T-helper 22 cell (primary cell): ENCODE data around the gene PDE6B.
"Not testable (repeated sequence)": the region's sequence is repeated elsewhere in the genome, so short reads cannot be mapped to it uniquely, and the experiment has no call there.

Experiments
- DNase-seq: peaks from one replicate; pipeline ENCODE4 v3.0.0-alpha.2; 2020; ENCODE audit warnings: low read depth

Gene PDE6B

GRCh38 chr4:669806-670559, 44.6 kb downstream of the PDE6B start:
- DNase-seq, result not testable (repeated sequence)

- DNase-seq, result no peak
These were observed 46.4 kb downstream of the PDE6B start for GRCh38 chr4:671769-672168.

- no peak for DNase-seq
These were observed 48.1 kb downstream of the PDE6B start for GRCh38 chr4:673349-674091.

- peak; percentile 96 for DNase-seq
These were observed 49.0 kb downstream of the PDE6B start, which contains the start of the genes ATP5ME and MYL5 for GRCh38 chr4:674172-675035. TSS of gene ATP5ME (minus strand) at chr4:674276. CDS start at chr4:674247, 29 bp downstream. TSS of gene MYL5 (plus strand) at chr4:674542. CDS start at chr4:678027, 3,485 bp downstream.

GRCh38 chr4:675036-675882, 49.9 kb downstream of the PDE6B start:
- no peak for DNase-seq

GRCh38 chr4:675980-676870, 50.9 kb downstream of the PDE6B start:
- DNase-seq, result no peak

- no peak for DNase-seq
These were observed 51.5 kb downstream of the PDE6B start for GRCh38 chr4:676871-677235.

GRCh38 chr4:677431-678293, 52.3 kb downstream of the PDE6B start:
- no peak for DNase-seq

GRCh38 chr4:678331-679103, 53.1 kb downstream of the PDE6B start:
- no peak for DNase-seq

- DNase-seq, result no peak
These were observed 53.7 kb downstream of the PDE6B start for GRCh38 chr4:679104-679481.

GRCh38 chr4:679629-680028, 54.3 kb downstream of the PDE6B start:
- DNase-seq, result no peak

GRCh38 chr4:680091-680490, 54.7 kb downstream of the PDE6B start:
- DNase-seq, result no peak

- DNase-seq, result no peak
These were observed 55.2 kb downstream of the PDE6B start for GRCh38 chr4:680551-680927.

- no peak for DNase-seq
These were observed 55.7 kb downstream of the PDE6B start for GRCh38 chr4:680928-681645.

- no peak for DNase-seq
These were observed 56.5 kb downstream of the PDE6B start for GRCh38 chr4:681736-682451.

- DNase-seq, result no peak
These were observed 57.3 kb downstream of the PDE6B start for GRCh38 chr4:682490-683172.
